ENCODE results near the gene STK31. TPM values are rescaled to one million over a fixed set of nuclear protein-coding genes. Genes with fewer than 3 reads are reported as not detected.

The STK31 gene
- total RNA-seq, 4 donors from 2014 or later, result 0.10 TPM; not detected in 3

DNA sequence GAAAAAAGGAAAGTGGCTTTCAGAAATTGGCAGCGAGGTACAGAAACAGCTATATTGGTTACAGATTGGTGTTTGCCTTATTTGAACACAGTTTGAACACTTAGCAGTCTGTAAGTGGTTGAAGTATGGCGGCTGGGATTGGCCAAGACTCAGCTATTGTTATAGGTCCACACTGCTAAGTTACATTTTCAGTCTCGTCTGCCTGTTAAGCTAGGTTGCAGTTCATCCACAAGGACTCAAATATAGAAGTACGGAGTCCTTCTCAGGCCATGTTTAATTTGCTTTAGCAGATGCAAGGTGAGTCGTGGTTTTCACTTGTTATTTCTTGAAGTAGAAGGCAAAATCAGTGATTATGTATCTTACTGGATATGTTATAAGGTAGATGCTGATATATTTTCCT is 73.1 kb downstream of the STK31 start:
- no peaks in the 10 kb centered on the region for H3K27me3 ChIP-seq
- no peak for ATAC-seq

DNA sequence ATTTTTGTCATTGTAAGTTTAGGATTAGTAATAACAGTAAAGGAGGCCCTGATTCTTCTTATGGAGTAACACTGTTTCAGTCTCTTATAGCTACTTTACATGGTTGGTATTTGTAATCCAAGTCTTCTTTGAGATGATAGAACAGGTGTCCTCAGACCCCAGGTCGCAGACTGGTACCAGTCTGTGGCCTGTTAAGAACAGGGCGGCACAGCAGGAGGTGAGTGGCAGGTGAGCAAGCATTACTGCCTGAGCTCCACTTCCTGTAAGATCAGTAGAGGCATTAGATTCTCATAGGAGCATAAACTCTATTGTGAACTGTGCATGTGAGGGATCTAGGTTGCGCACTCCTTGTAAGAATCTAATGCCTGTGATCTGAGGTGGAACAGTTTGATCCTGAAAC is 77.3 kb downstream of the STK31 start:
- DNase-seq (no peak), ATAC-seq (no peak)
- H3K27ac ChIP-seq, result no peak overlapping the region
- no peak for TF ChIP-seq POLR2A (IDR thresholded peaks at IDR 0.05)
- TF ChIP-seq, protein P1, sequence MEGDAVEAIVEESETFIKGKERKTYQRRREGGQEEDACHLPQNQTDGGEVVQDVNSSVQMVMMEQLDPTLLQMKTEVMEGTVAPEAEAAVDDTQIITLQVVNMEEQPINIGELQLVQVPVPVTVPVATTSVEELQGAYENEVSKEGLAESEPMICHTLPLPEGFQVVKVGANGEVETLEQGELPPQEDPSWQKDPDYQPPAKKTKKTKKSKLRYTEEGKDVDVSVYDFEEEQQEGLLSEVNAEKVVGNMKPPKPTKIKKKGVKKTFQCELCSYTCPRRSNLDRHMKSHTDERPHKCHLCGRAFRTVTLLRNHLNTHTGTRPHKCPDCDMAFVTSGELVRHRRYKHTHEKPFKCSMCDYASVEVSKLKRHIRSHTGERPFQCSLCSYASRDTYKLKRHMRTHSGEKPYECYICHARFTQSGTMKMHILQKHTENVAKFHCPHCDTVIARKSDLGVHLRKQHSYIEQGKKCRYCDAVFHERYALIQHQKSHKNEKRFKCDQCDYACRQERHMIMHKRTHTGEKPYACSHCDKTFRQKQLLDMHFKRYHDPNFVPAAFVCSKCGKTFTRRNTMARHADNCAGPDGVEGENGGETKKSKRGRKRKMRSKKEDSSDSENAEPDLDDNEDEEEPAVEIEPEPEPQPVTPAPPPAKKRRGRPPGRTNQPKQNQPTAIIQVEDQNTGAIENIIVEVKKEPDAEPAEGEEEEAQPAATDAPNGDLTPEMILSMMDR (IDR thresholded peaks at IDR 0.05 in 4 of 5, conservative IDR thresholded peaks at IDR 0.05 in 1 of 5), result no peak
- no peaks in the 10 kb centered on the region for H3K36me3 ChIP-seq
- no peak overlapping the region for H3K4me3 ChIP-seq
- H3K9me3 ChIP-seq, result no peaks in the 10 kb centered on the region
- no peaks in the 10 kb centered on the region for H3K27me3 ChIP-seq
- in situ Hi-C loops (cut with MboI; ENCODE audit: low sequenced_read_pairs in 4 of 4) (no loop called here), intact Hi-C loops (cut with DNase I; ENCODE audit: low total_unique reads) (no loop called here)
- H3K4me1 ChIP-seq, result no peaks in the 10 kb centered on the region

More for the DNA sequence above, 73.1 kb downstream of the STK31 start:
- TF ChIP-seq, protein P1 (IDR thresholded peaks at IDR 0.05 in 4 of 5, conservative IDR thresholded peaks at IDR 0.05 in 1 of 5), result no peak
- TF ChIP-seq POLR2A (IDR thresholded peaks at IDR 0.05), result no peak
- in situ Hi-C loops (cut with MboI; ENCODE audit: low sequenced_read_pairs in 4 of 4), result no loop called here
- intact Hi-C loops (cut with DNase I; ENCODE audit: low total_unique reads), result no loop called here
- Histone ChIP-seq H3K36me3 (no peaks in the 10 kb centered on the region), H3K27ac (no peak overlapping the region), H3K9me3 (no peaks in the 10 kb centered on the region), H3K4me1 (no peaks in the 10 kb centered on the region), H3K4me3 (no peak overlapping the region)
- DNase-seq, result no peak

DNA sequence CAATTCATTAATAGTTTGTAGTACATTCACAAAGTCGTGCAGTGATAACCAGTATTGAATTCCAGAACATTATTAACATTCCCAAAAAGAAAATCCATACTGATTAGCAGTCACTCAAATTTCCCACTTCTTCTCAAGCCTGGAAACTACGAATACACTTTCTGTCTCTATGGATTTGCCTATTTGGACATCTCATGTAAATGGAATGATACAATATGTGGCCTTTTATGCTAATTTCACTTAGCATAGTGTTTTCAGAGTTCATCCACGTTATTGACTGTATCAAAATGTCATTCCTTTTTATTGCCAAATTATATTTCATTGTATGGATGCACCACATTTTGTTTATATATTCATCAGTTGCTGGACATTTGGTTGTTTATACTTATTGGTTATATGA is 78.8 kb downstream of the STK31 start:
- in situ Hi-C loops (cut with MboI; ENCODE audit: low sequenced_read_pairs in 4 of 4) (no loop called here), intact Hi-C loops (cut with DNase I; ENCODE audit: low total_unique reads) (no loop called here)
- DNase-seq (no peak), ATAC-seq (no peak)
- Histone ChIP-seq H3K27me3 (no peaks in the 10 kb centered on the region), H3K4me1 (no peaks in the 10 kb centered on the region), H3K4me3 (no peak overlapping the region), H3K36me3 (no peaks in the 10 kb centered on the region), H3K27ac (no peak overlapping the region), H3K9me3 (no peaks in the 10 kb centered on the region)
- TF ChIP-seq POLR2A (IDR thresholded peaks at IDR 0.05), result no peak
- TF ChIP-seq, protein P1 (IDR thresholded peaks at IDR 0.05 in 4 of 5, conservative IDR thresholded peaks at IDR 0.05 in 1 of 5), result no peak

DNA sequence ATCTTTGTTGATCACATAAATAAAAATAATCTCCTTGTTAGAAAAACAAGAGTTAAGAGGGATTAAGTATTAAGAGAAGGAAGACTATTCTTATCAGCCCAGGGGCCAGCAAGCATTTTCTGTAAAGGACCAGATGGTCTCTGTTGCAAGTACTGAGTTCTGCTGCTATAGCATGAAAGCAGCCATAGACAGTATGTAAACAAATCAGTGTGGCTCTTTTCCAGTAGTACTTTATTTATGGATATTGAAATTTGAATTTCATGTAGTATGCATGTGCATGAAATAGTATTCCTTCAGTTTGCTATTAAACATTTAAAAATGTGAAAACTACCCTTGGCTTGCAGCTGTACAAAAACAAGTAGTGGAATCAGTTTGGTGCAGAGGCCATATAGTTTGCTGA is 81.7 kb downstream of the STK31 start:
- TF ChIP-seq, protein P1 (IDR thresholded peaks at IDR 0.05 in 4 of 5, conservative IDR thresholded peaks at IDR 0.05 in 1 of 5), result no peak
- no peak for TF ChIP-seq POLR2A (IDR thresholded peaks at IDR 0.05)
- H3K27ac ChIP-seq, result no peak overlapping the region
- no peaks in the 10 kb centered on the region for H3K4me1 ChIP-seq
- intact Hi-C loops (cut with DNase I; ENCODE audit: low total_unique reads) (no loop called here), in situ Hi-C loops (cut with MboI; ENCODE audit: low sequenced_read_pairs in 4 of 4) (no loop called here)
- DNase-seq (no peak), ATAC-seq (no peak)
- H3K36me3 ChIP-seq, result no peaks in the 10 kb centered on the region
- H3K27me3 ChIP-seq, result no peaks in the 10 kb centered on the region
- no peak overlapping the region for H3K4me3 ChIP-seq
- H3K9me3 ChIP-seq, result no peaks in the 10 kb centered on the region

DNA sequence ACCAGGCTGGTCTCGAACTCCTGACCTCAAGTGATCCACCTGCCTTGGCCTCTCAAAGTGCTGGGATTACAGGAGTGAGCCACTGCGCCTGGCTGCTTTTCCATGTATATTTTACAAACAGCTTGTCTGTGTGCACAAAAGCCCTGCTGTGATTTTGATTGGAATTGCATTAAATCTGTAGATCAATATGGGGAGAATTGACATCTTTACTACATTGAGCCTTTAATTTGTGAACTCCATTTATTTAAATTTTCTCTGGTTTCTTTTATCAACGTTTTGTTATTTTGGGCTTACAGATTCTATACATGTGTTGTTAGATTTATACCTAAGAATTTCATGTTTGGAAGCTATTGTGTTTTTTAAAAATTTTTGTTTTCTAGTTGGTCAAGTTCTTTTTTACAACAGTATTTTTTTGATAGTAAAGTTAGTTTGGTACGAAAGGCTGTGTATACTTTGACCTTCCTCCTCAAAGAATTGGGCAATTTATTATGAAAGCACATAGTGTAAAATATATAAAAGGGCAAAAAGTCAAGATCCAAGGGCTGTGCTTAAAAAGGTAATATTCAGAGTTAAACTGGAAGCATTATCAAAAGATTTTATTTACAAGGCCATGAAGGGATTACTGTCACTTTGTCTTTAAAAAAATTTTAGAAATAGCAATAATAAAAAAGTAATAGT is 92.8 kb downstream of the STK31 start:
- no peaks in the 10 kb centered on the region for H3K4me1 ChIP-seq
- in situ Hi-C loops (cut with MboI; ENCODE audit: low sequenced_read_pairs in 4 of 4), result no loop called here
- no peak for ATAC-seq
- H3K27ac ChIP-seq, result no peak overlapping the region
- TF ChIP-seq, protein P1 (IDR thresholded peaks at IDR 0.05 in 4 of 5, conservative IDR thresholded peaks at IDR 0.05 in 1 of 5), result no peak
- TF ChIP-seq POLR2A (IDR thresholded peaks at IDR 0.05), result no peak
- no peaks in the 10 kb centered on the region for H3K36me3 ChIP-seq
- no peak overlapping the region for H3K4me3 ChIP-seq
- no peak for DNase-seq
- intact Hi-C loops (cut with DNase I; ENCODE audit: low total_unique reads), result no loop called here
- no peaks in the 10 kb centered on the region for H3K9me3 ChIP-seq
- no peaks in the 10 kb centered on the region for H3K27me3 ChIP-seq

Measured in gastrocnemius medialis (tissue), 4 donors.